PC-3 (cell line): Measurements from ENCODE around the gene XBP1. TPM values are rescaled to one million over a fixed set of nuclear protein-coding genes. Genes with fewer than 3 reads are reported as not detected.

Experiments
- ATAC-seq: fragments of 200-7000 bp; cut with Tn5 transposase; 2 replicates; pipeline ENCODE4 v1.9.1; 2020; ENCODE audit warnings: mild to moderate bottlenecking, moderate library complexity
- BruUV-seq: library from RNA; stranded (reverse); fragments of 400-500 nt; replicated peaks from 2 replicates; lab custom pipeline; 2021; lab: Mats Ljungman, UMichigan
- CTCF ChIA-PET: fragments of 300-600 bp; sonication (Branson Sonifier 250); formaldehyde crosslinking; loops from one replicate; lab custom pipeline; 2022; ENCODE audit warnings: antibody characterized with exemption; lab: Charles Lee
- POLR2A ChIA-PET: fragments of 300-600 bp; sonication (Branson Sonifier 250); formaldehyde crosslinking; loops from one replicate; lab custom pipeline; 2022; ENCODE audit warnings: antibody characterized with exemption; ENCODE audit not compliant: unreplicated experiment; lab: Charles Lee
- DNase-seq: peaks from one replicate; pipeline ENCODE4 v3.0.0-alpha.2; 2015
- H2AFZ ChIP-seq: fragments of 300-600 bp; sonication (generic); 2 replicates; pipeline ENCODE4 v1.6.0; 2016; ENCODE audit warnings: antibody characterized with exemption, low read length
- H3F3A ChIP-seq: fragments of 300-600 bp; sonication (generic); one replicate; pipeline ENCODE4 v1.6.0; 2017; ENCODE audit warnings: antibody characterized with exemption, low read length, control low read depth, mild to moderate bottlenecking; ENCODE audit not compliant: unreplicated experiment
- H3K27ac ChIP-seq: fragments of 300-600 bp; sonication (generic); 2 replicates; pipeline ENCODE4 v1.5.1; 2016; ENCODE audit warnings: mild to moderate bottlenecking, low read length
- H3K27me3 ChIP-seq: fragments of 300-600 bp; sonication (generic); 2 replicates; pipeline ENCODE4 v1.6.1; 2016; ENCODE audit warnings: low read length, mixed read lengths
- H3K36me3 ChIP-seq: fragments of 300-600 bp; sonication (generic); 2 replicates; pipeline ENCODE4 v1.6.1; 2016; ENCODE audit warnings: low read depth, mixed run types, low read length, mixed read lengths
- H3K4me1 ChIP-seq: fragments of 300-600 bp; sonication (generic); 2 replicates; pipeline ENCODE4 v1.5.1; 2016; ENCODE audit warnings: low read length; ENCODE audit not compliant: insufficient read depth
- H3K4me2 ChIP-seq: fragments of 300-600 bp; sonication (generic); 2 replicates; pipeline ENCODE4 v1.6.0; 2016; ENCODE audit warnings: low read length
- H3K4me3 ChIP-seq: fragments of 300-600 bp; sonication (generic); 2 replicates; pipeline ENCODE4 v1.5.1; 2016; ENCODE audit warnings: mild to moderate bottlenecking, low read length, mixed read lengths
- H3K79me2 ChIP-seq: fragments of 300-600 bp; sonication (generic); 2 replicates; pipeline ENCODE4 v1.6.1; 2017; ENCODE audit warnings: low read length, mixed read lengths
- H3K9ac ChIP-seq: fragments of 300-600 bp; sonication (generic); 2 replicates; pipeline ENCODE4 v1.6.0; 2016; ENCODE audit warnings: mild to moderate bottlenecking, low read length
- H3K9me2 ChIP-seq: fragments of 300-600 bp; sonication (generic); replicated peaks from 2 replicates; pipeline ENCODE4 v1.6.1; 2016; ENCODE audit warnings: mixed run types, low read length, mixed read lengths
- H3K9me3 ChIP-seq: fragments of 300-600 bp; sonication (generic); 2 replicates; pipeline ENCODE4 v1.6.1; 2016; ENCODE audit warnings: low read length, mixed read lengths
- H4K20me1 ChIP-seq: fragments of 300-600 bp; sonication (generic); 2 replicates; pipeline ENCODE4 v1.6.1; 2016; ENCODE audit warnings: low read length, mixed read lengths
- EZH2 ChIP-seq: fragments of 300-600 bp; sonication (generic); IDR thresholded peaks from one replicate; pipeline ENCODE4 v1.6.1; 2017; ENCODE audit warnings: antibody characterized with exemption, mild to moderate bottlenecking, low read length; ENCODE audit not compliant: unreplicated experiment
- EZH2phosphoT487 ChIP-seq: fragments of 300-600 bp; sonication (generic); IDR thresholded peaks from 2 replicates; pipeline ENCODE4 v1.6.1; 2018; ENCODE audit warnings: mild to moderate bottlenecking, antibody characterized with exemption, low read length, borderline replicate concordance
- intact Hi-C: fragments of 100-400 bp; cut with micrococcal nuclease; formaldehyde crosslinking; loops from 2 replicates; pipeline ENCODE4 v1.9.0; 2023
- total RNA-seq: library from RNA; depleted of rRNA; stranded (reverse); fragments of >200 nt; gene quantifications from 2 replicates; pipeline ENCODE4 v1.2.3, GENCODE V29; 2014
- TF ChIP-seq, protein P1 (sequence below): fragments of 300-600 bp; sonication (generic); conservative IDR thresholded peaks from 2 replicates; pipeline ENCODE4 v1.5.1; 2017; ENCODE audit warnings: antibody characterized with exemption, low read depth, mild to moderate bottlenecking, low read length

The XBP1 gene
- total RNA-seq, 1 experiment from 2014 or later = 191 TPM

GRCh38 chr22:28822930-28823551, 22.7 kb upstream of the XBP1 start:
- no peaks in the 10 kb centered on the region for H3K9me3 ChIP-seq
- no peak overlapping the region for H2AFZ ChIP-seq
- TF ChIP-seq EZH2phosphoT487 (no peak), EZH2 (no peak)
- TF ChIP-seq, protein P1, sequence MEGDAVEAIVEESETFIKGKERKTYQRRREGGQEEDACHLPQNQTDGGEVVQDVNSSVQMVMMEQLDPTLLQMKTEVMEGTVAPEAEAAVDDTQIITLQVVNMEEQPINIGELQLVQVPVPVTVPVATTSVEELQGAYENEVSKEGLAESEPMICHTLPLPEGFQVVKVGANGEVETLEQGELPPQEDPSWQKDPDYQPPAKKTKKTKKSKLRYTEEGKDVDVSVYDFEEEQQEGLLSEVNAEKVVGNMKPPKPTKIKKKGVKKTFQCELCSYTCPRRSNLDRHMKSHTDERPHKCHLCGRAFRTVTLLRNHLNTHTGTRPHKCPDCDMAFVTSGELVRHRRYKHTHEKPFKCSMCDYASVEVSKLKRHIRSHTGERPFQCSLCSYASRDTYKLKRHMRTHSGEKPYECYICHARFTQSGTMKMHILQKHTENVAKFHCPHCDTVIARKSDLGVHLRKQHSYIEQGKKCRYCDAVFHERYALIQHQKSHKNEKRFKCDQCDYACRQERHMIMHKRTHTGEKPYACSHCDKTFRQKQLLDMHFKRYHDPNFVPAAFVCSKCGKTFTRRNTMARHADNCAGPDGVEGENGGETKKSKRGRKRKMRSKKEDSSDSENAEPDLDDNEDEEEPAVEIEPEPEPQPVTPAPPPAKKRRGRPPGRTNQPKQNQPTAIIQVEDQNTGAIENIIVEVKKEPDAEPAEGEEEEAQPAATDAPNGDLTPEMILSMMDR = no peak
- no peaks in the 10 kb centered on the region for H3K79me2 ChIP-seq
- POLR2A ChIA-PET = no interaction called here
- CTCF ChIA-PET = no interaction called here
- no peak overlapping the region for H3K4me2 ChIP-seq
- no peak overlapping the region for H3K27ac ChIP-seq
- no peak overlapping the region for H3K9ac ChIP-seq
- H3K4me1 ChIP-seq = peaks cover 19% of the 10 kb centered on the region
- intact Hi-C loops = loop anchor here (5.0 kb wide), 1 partner anchor 41 kb away; no protein-coding TSS in a partner anchor
- no peaks in the 10 kb centered on the region for H3K36me3 ChIP-seq
- no peak for DNase-seq
- no peaks in the 10 kb centered on the region for H3F3A ChIP-seq
- no peaks in the 10 kb centered on the region for H3K9me2 ChIP-seq
- no peaks in the 10 kb centered on the region for H4K20me1 ChIP-seq
- ATAC-seq = no peak
- no TSS peak for BruUV-seq
- H3K27me3 ChIP-seq = no peaks in the 10 kb centered on the region
- no peak overlapping the region for H3K4me3 ChIP-seq

DNA sequence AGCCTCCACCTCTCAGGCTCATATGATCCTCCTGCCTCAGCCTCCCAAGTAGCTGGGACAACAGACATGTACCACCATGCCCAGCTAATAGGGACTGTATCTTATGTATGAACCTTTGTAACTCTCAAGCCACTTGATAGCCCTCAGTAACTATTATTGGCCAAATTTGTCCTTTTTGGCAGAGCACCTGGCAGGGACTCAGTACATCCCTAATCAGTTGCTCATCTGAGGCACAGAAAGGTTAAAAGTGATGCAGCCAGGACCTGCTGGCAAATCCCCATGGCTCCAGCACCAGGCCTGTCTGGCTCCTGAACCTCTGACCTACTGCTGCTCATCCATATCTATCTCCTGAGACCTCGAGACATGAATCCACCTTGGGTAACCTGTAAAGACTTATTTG, 21.1 kb upstream of the XBP1 start:
- TF ChIP-seq EZH2phosphoT487 = no peak
- TF ChIP-seq, protein P1 = no peak
- no peak for TF ChIP-seq EZH2
- Histone ChIP-seq H3K4me3 (no peak overlapping the region), H2AFZ (no peak overlapping the region), H3K4me1 (peaks cover 19% of the 10 kb centered on the region), H3K9ac (no peak overlapping the region), H3K4me2 (no peak overlapping the region), H3K27me3 (no peaks in the 10 kb centered on the region), H4K20me1 (no peaks in the 10 kb centered on the region), H3K36me3 (no peaks in the 10 kb centered on the region), H3K9me2 (no peaks in the 10 kb centered on the region), H3K9me3 (no peaks in the 10 kb centered on the region), H3K79me2 (no peaks in the 10 kb centered on the region), H3F3A (no peaks in the 10 kb centered on the region), H3K27ac (no peak overlapping the region)
- no peak for ATAC-seq
- CTCF ChIA-PET = no interaction called here
- no peak for DNase-seq
- no TSS peak for BruUV-seq
- POLR2A ChIA-PET = no interaction called here
- intact Hi-C loops = loop anchor here (5.0 kb wide), 1 partner anchor 39 kb away; no protein-coding TSS in a partner anchor

DNA sequence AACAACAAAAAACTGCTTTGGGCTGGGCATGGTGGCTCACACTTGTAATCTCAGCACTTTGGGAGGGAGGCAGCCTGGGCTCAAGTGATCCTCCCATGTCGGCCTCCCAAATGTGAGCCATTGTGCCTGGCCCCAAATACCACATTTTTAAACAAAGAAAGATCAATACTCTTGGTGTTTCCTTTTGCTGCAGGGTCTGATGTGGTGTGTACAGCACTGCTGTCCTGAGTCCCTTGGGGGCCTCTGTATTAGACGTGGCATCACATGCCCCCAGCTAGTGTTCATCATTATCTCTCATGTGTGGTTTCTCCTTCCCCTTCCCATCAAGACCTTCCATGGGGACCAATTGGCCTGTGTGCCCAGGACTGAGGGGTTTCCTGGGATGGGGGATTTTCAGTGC, 20.5 kb upstream of the XBP1 start:
- Histone ChIP-seq H2AFZ (no peak overlapping the region), H4K20me1 (no peaks in the 10 kb centered on the region), H3F3A (no peaks in the 10 kb centered on the region), H3K4me1 (peaks cover 19% of the 10 kb centered on the region), H3K36me3 (no peaks in the 10 kb centered on the region), H3K4me3 (no peak overlapping the region), H3K9me2 (no peaks in the 10 kb centered on the region), H3K79me2 (no peaks in the 10 kb centered on the region), H3K9me3 (no peaks in the 10 kb centered on the region), H3K27ac (no peak overlapping the region), H3K4me2 (no peak overlapping the region), H3K27me3 (no peaks in the 10 kb centered on the region), H3K9ac (no peak overlapping the region)
- BruUV-seq = no TSS peak
- ChIA-PET CTCF (no interaction called here), POLR2A (no interaction called here)
- ATAC-seq (no peak), DNase-seq (no peak)
- intact Hi-C loops = loop anchor here (5.0 kb wide), 1 partner anchor 39 kb away; no protein-coding TSS in a partner anchor
- TF ChIP-seq EZH2 = no peak
- TF ChIP-seq EZH2phosphoT487 = no peak
